ENCODE data around the gene MECR. TPM values are rescaled to one million over a fixed set of nuclear protein-coding genes. Genes with fewer than 3 reads are reported as not detected.
"Not testable (repeated sequence)": the region's sequence is repeated elsewhere in the genome, so short reads cannot be mapped to it uniquely, and the experiment has no call there.

MECR gene
- polyA plus RNA-seq, 1 experiment, result 35.6 TPM

DNA sequence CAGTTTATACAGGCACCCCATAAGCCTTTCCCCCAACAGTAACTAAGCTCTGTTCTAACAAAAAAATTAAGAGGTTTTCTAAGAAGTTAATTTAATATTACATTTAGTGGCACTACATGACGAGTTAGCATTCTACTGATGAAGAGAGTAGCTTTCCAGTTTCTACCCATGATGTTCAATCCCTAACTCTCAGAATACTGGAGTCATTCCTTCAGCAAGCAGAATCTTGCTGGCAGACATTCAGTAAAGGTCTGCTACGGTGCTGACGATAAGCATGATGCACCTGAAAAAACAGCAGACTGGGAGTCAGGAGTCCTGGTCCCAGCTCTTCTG lies 73.5 kb downstream of the MECR start:
- ChIA-PET POLR2A (no interaction called here), CTCF (interaction anchor here (0.9 to 1.6 kb wide), 2 partner anchors 13 to 275 kb away, joined by 3 to 4 read pairs; no protein-coding TSS in a partner anchor)
- DNase-seq (ENCODE audit: low read depth), result no peak
- TF ChIP-seq, protein P1, sequence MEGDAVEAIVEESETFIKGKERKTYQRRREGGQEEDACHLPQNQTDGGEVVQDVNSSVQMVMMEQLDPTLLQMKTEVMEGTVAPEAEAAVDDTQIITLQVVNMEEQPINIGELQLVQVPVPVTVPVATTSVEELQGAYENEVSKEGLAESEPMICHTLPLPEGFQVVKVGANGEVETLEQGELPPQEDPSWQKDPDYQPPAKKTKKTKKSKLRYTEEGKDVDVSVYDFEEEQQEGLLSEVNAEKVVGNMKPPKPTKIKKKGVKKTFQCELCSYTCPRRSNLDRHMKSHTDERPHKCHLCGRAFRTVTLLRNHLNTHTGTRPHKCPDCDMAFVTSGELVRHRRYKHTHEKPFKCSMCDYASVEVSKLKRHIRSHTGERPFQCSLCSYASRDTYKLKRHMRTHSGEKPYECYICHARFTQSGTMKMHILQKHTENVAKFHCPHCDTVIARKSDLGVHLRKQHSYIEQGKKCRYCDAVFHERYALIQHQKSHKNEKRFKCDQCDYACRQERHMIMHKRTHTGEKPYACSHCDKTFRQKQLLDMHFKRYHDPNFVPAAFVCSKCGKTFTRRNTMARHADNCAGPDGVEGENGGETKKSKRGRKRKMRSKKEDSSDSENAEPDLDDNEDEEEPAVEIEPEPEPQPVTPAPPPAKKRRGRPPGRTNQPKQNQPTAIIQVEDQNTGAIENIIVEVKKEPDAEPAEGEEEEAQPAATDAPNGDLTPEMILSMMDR (IDR thresholded peaks at IDR 0.05; ENCODE audit: insufficient read depth, low read depth, low read length), result no peak
- Histone ChIP-seq H3K27me3 (ENCODE audit: control insufficient read depth, insufficient read depth, low read length) (no peaks in the 10 kb centered on the region), H3K36me3 (ENCODE audit: control insufficient read depth, insufficient read depth, low read length) (peaks cover 25% of the 10 kb centered on the region), H3K4me3 (ENCODE audit: low read depth, low read length) (no peak overlapping the region)

DNA sequence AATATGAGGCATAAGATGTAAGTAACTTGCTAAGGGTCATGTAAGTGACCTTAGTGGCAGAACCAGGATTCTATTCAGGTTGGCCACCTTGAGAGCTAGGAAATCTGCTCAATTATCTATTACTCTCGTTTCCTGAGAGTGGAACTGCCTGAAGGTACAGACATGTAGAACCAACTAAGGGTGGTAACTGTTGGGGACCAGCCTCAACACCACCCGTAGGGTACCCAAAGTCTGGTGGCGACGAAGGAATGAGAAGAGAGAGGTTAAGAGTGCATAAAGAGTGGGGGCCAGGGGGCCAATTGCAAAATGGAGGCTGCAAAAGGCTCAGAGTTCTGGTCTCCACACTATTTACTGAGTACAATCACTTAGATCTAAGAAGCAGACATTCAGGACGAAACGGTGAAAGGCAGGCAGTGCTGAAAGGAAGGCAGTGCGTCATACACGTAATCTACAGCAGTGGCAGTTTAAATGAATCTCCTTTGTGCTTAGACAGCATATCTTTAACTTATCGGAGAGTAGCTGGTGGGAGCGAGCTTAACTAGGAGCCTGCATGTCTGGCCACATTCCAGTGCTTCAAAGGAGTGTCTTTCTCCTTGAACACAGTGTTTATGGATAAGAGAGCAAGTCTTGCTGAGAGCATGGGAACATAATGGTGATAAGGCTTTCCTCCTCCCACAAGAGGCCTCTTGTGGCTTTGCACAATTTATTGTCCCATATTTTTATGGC lies 74.0 kb downstream of the MECR start:
- Histone ChIP-seq H3K27me3 (ENCODE audit: control insufficient read depth, insufficient read depth, low read length) (no peaks in the 10 kb centered on the region), H3K4me3 (ENCODE audit: low read depth, low read length) (no peak overlapping the region), H3K36me3 (ENCODE audit: control insufficient read depth, insufficient read depth, low read length) (peaks cover 25% of the 10 kb centered on the region)
- CTCF ChIA-PET, result interaction anchor here (0.9 to 1.6 kb wide), 2 partner anchors 13 to 275 kb away, joined by 3 to 4 read pairs; no protein-coding TSS in a partner anchor
- DNase-seq (ENCODE audit: low read depth), result no peak
- POLR2A ChIA-PET, result interaction anchor here (0.6 kb wide), 1 partner anchor 1702 kb away, joined by 8 read pairs; no protein-coding TSS in a partner anchor
- TF ChIP-seq, protein P1 (IDR thresholded peaks at IDR 0.05; ENCODE audit: insufficient read depth, low read depth, low read length), result no peak

DNA sequence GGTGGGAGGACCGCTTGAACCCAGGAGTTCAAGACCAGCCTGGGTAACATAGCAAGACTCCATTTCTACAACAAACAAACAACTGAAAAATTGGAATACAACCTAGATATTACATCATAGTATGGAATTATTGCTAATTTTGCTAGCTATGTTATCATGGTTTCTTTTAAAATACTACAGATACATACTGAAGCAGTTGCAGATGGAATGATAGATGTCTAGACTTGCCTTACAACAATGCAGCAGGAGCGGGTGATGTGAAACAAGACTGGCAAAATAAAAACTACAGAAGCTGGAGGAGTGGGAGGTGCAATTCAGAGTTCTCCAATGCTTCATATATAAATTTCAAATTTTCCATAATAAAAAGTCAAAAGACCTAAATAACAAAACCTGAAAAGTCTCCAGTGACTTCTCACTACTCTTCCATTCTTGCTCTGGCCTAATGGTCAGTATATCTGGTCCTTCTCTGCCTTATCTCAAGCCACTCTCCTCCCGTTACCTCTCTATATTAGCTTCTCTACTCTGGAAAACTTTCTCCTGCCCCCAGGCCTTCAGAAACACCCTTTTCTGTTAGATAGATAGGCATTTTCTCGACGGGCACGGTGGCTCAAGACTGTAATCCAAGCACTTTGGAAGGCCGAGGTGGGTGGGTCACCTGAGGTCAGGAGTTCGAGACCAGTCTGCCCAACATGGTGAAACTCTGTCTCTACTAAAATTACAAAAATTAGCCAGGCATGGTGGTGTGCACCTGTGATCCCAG lies 78.5 kb downstream of the MECR start:
- ChIA-PET POLR2A (no interaction called here), CTCF (interaction anchor here (0.7 to 1.3 kb wide), 2 partner anchors 11 to 28 kb away, joined by 3 read pairs; no protein-coding TSS in a partner anchor)
- Histone ChIP-seq H3K27me3 (ENCODE audit: control insufficient read depth, insufficient read depth, low read length) (no peaks in the 10 kb centered on the region), H3K36me3 (ENCODE audit: control insufficient read depth, insufficient read depth, low read length) (peaks cover 32% of the 10 kb centered on the region), H3K4me3 (ENCODE audit: low read depth, low read length) (no peak overlapping the region)
- TF ChIP-seq, protein P1 (IDR thresholded peaks at IDR 0.05; ENCODE audit: insufficient read depth, low read depth, low read length), result no peak
- DNase-seq (ENCODE audit: low read depth), result no peak

DNA sequence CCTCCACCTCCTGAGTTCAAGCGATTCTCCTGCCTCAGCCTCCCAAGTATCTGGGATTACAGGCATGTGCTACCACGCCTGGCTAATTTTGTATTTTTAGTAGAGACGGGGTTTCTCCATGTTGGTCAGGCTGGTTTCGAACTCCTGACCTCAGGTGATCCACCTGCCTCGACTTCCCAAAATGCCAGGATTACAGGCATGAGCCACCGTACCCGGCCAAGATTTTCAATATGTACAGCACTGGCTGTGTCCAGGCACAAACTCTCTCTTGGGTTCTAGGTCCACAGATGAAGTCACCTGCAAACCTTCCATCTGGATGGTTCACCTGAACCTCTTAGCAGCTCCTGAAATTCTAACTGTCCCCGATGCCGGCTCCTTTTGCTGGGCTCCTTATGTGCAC lies 80.4 kb downstream of the MECR start:
- CTCF ChIA-PET, result interaction anchor here (0.9 kb wide), 1 partner anchor 12 kb away, joined by 3 read pairs; no protein-coding TSS in a partner anchor
- H3K4me3 ChIP-seq (ENCODE audit: low read depth, low read length); POLR2A ChIA-PET; DNase-seq (ENCODE audit: low read depth); H3K27me3 ChIP-seq (ENCODE audit: control insufficient read depth, insufficient read depth, low read length): not testable (repeated sequence)
- H3K36me3 ChIP-seq (ENCODE audit: control insufficient read depth, insufficient read depth, low read length), result peaks cover 31% of the 10 kb centered on the region

GRCh38 chr1:29148656-29149491 lies 81.9 kb downstream of the MECR start:
- TF ChIP-seq, protein P1 (IDR thresholded peaks at IDR 0.05; ENCODE audit: insufficient read depth, low read depth, low read length), result no peak
- ChIA-PET POLR2A (no interaction called here), CTCF (no interaction called here)

More at GRCh38 chr1:29148656-29149491, 81.9 kb downstream of the MECR start:
- Histone ChIP-seq H3K4me3 (ENCODE audit: low read depth, low read length) (no peak overlapping the region), H3K36me3 (ENCODE audit: control insufficient read depth, insufficient read depth, low read length) (peaks cover 27% of the 10 kb centered on the region), H3K27me3 (ENCODE audit: control insufficient read depth, insufficient read depth, low read length) (no peaks in the 10 kb centered on the region)
- no peak for DNase-seq (ENCODE audit: low read depth)
